Endothelial cell of umbilical vein (primary cell): ENCODE results near the gene MTA1. TPM values are rescaled to one million over a fixed set of nuclear protein-coding genes. Genes with fewer than 3 reads are reported as not detected.

Experiments used
- BruUV-seq: library from RNA; stranded (reverse); fragments of 400-500 nt; replicated peaks from 2 replicates; lab custom pipeline; 2021; lab: Mats Ljungman, UMichigan
- CTCF ChIA-PET: fragments of 300-600, 350-600 bp; sonication (Branson Sonifier 250); formaldehyde crosslinking; loops from one replicate; lab custom pipeline; 2021; ENCODE audit warnings: antibody characterized with exemption, inconsistent platforms; lab: Charles Lee
- POLR2A ChIA-PET: fragments of 300-600, 350-600 bp; sonication (Branson Sonifier 250); formaldehyde crosslinking; loops from one replicate; lab custom pipeline; 2021; ENCODE audit warnings: antibody characterized with exemption, inconsistent platforms; lab: Charles Lee
- DNase-seq: peaks from one replicate; pipeline ENCODE4 v3.0.0-alpha.2; 2011; ENCODE audit warnings: low read depth, low spot score
- FAIRE-seq: peaks from 2 replicates; lab custom pipeline; 2011; peaks lifted over from hg19 to GRCh38; lab: Jason Lieb, UNC
- H2AFZ ChIP-seq: 2 replicates; pipeline ENCODE4 v1.6.0; 2012; ENCODE audit warnings: low read depth, low read length, control low read depth, inconsistent platforms
- H3K27ac ChIP-seq: 2 replicates; pipeline ENCODE4 v1.5.1; 2011; ENCODE audit warnings: low read depth, mild to moderate bottlenecking, control low read depth, low read length, moderate library complexity; ENCODE audit not compliant: insufficient read depth
- H3K27me3 ChIP-seq, 2 experiments: 2 replicates each; pipeline versions ENCODE4 v1.6.0 to v1.6.1; 2011; ENCODE audit warnings: low read length in 2 of 2, mixed read lengths in 1 of 2; ENCODE audit not compliant: control insufficient read depth in 2 of 2, insufficient read depth in 2 of 2
- H3K36me3 ChIP-seq, 2 experiments: 2 replicates in 1 of 2; 3 replicates in 1 of 2; pipeline ENCODE4 v1.5.1; 2011; ENCODE audit warnings: low read length in 2 of 2, mild to moderate bottlenecking in 1 of 2, moderate library complexity in 1 of 2; ENCODE audit not compliant: control insufficient read depth in 2 of 2, insufficient read depth in 2 of 2; ENCODE audit errors: extremely low read depth in 1 of 2
- H3K4me1 ChIP-seq: 3 replicates; pipeline ENCODE4 v1.5.1; 2011; ENCODE audit warnings: mild to moderate bottlenecking, low read length; ENCODE audit not compliant: control insufficient read depth, insufficient read depth; ENCODE audit errors: extremely low read depth
- H3K4me2 ChIP-seq: 2 replicates; pipeline ENCODE4 v1.6.1; 2011; ENCODE audit warnings: low read length, control low read depth, mixed read lengths; ENCODE audit not compliant: insufficient read depth
- H3K4me3 ChIP-seq, 3 experiments: fragments of 200-600 bp in 1 of 3; sonication (generic), shearing (Covaris generic) in 1 of 3; replicated peaks in 1 of 3; 2 replicates each; pipeline ENCODE4 v1.5.1; 2011 to 2016; ENCODE audit warnings: control low read depth in 3 of 3, low read length in 3 of 3, mild to moderate bottlenecking in 2 of 3, inconsistent platforms in 1 of 3, low read depth in 1 of 3, moderate library complexity in 1 of 3; ENCODE audit not compliant: insufficient read depth in 1 of 3
- H3K79me2 ChIP-seq: 2 replicates; pipeline ENCODE4 v1.6.0; 2012; ENCODE audit warnings: low read length, inconsistent platforms; ENCODE audit not compliant: control insufficient read depth, insufficient read depth
- H3K9ac ChIP-seq: replicated peaks from 2 replicates; pipeline ENCODE3; 2011; ENCODE audit warnings: low read length, control low read depth; ENCODE audit not compliant: insufficient read depth; ENCODE audit errors: extremely low read depth
- H3K9me1 ChIP-seq: replicated peaks from 3 replicates; pipeline ENCODE4 v1.6.0; 2011; ENCODE audit warnings: mild to moderate bottlenecking, low read length; ENCODE audit not compliant: control insufficient read depth, insufficient read depth; ENCODE audit errors: extremely low read depth
- H3K9me3 ChIP-seq: replicated peaks from 2 replicates; pipeline ENCODE4 v1.5.1; 2012; ENCODE audit warnings: low read length, inconsistent platforms; ENCODE audit not compliant: control insufficient read depth, insufficient read depth
- H4K20me1 ChIP-seq: replicated peaks from 2 replicates; pipeline ENCODE3; 2011; ENCODE audit warnings: mild to moderate bottlenecking, low read length; ENCODE audit not compliant: control insufficient read depth, insufficient read depth; ENCODE audit errors: extremely low read depth
- CTCF ChIP-seq, 2 donors: IDR thresholded peaks; 1 replicate in 1 of 2; 2 replicates in 1 of 2; pipeline ENCODE4 v1.5.1; 2011; ENCODE audit warnings: low read length in 2 of 2, mild to moderate bottlenecking in 2 of 2, moderate library complexity in 2 of 2, control low read depth in 1 of 2, inconsistent platforms in 1 of 2, low read depth in 1 of 2; ENCODE audit not compliant: insufficient read depth in 1 of 2; ENCODE audit errors: extremely low read depth in 1 of 2
- EZH2 ChIP-seq: IDR thresholded peaks from 2 replicates; pipeline ENCODE4 v1.6.1; 2012; ENCODE audit warnings: borderline replicate concordance, low read depth, mild to moderate bottlenecking, moderate library complexity, low read length, inconsistent platforms; ENCODE audit not compliant: severe bottlenecking
- FOS ChIP-seq: IDR thresholded peaks from 2 replicates; pipeline ENCODE4 v1.6.1; 2011; ENCODE audit warnings: mild to moderate bottlenecking, low read length, moderate library complexity, borderline replicate concordance; ENCODE audit not compliant: insufficient read depth
- GATA2 ChIP-seq: IDR thresholded peaks from 2 replicates; pipeline ENCODE4 v1.7.0; 2011; ENCODE audit warnings: low read depth, mild to moderate bottlenecking, moderate library complexity, mixed read lengths, low read length; ENCODE audit not compliant: insufficient read length, insufficient read depth
- JUN ChIP-seq: IDR thresholded peaks from 2 replicates; pipeline ENCODE4 v1.6.1; 2011; ENCODE audit warnings: borderline replicate concordance, low read depth; ENCODE audit not compliant: insufficient read length, insufficient read depth
- MYC ChIP-seq: IDR thresholded peaks from one replicate; pipeline ENCODE4 v1.6.1; 2011; ENCODE audit warnings: mild to moderate bottlenecking, low read depth, low read length
- POLR2A ChIP-seq: IDR thresholded peaks from 2 replicates; pipeline ENCODE4 v1.6.1; 2012; ENCODE audit warnings: low read depth, mild to moderate bottlenecking, control low read depth, low read length
- POLR2AphosphoS5 ChIP-seq: IDR thresholded peaks from 2 replicates; pipeline ENCODE4 v1.6.1; 2012; ENCODE audit warnings: low read depth, mild to moderate bottlenecking, control low read depth, low read length, moderate library complexity; ENCODE audit not compliant: insufficient read depth
- dilution Hi-C: fragments of 300-500 bp; cut with MboI; formaldehyde crosslinking; loops from one replicate; pipeline ENCODE4 v1.15.0; 2019; ENCODE audit warnings: low sequenced_read_pairs; ENCODE audit not compliant: extremely low pct_ligation_motif_present
- intact Hi-C: fragments of 100-400 bp; cut with micrococcal nuclease; formaldehyde crosslinking; loops from one replicate; pipeline ENCODE4 v1.10.0; 2022
- polyA plus RNA-seq, 4 experiments: library from polyadenylated mRNA; depleted of rRNA in 3 of 4; stranded (reverse) in 3 of 4; unstranded in 1 of 4; fragments of >200 nt; gene quantifications; 2 replicates each; pipeline versions ENCODE4 v1.2.1 to v1.2.3, GENCODE V29; 2011 to 2012; ENCODE audit warnings: missing spikeins in 1 of 4
- total RNA-seq: library from RNA; stranded (reverse); gene quantifications from 2 replicates; pipeline ENCODE4 v1.2.3, GENCODE V29; 2021
- TF ChIP-seq, protein P1 (sequence below): IDR thresholded peaks from 2 replicates; pipeline ENCODE4 v1.6.1; 2011; ENCODE audit not compliant: insufficient read depth, insufficient read length

Gene MTA1
- total and polyA plus RNA-seq, 2 donors (not counting 3 experiments of a cell fraction or from before 2014, with no cell fraction given) = 85.2 to 167 TPM

GRCh38 chr14:105474483-105475268 lies 55.0 kb downstream of the MTA1 start, which contains the start of gene CRIP2:
Gene CRIP2 (plus strand): TSS chr14:105474821. CDS start chr14:105474863, 42 bp downstream.
- Histone ChIP-seq H3K4me3 (peak within 1 kb of the TSS; percentile 53 to 93 (median 72)), H3K9me1 (no peaks in the 10 kb centered on the region), H3K79me2 (peaks cover 10% of the 10 kb centered on the region), H4K20me1 (no peaks in the 10 kb centered on the region), H3K36me3 (peaks cover 3 to 7% of the 10 kb centered on the region in 2 experiments), H3K9ac (peak within 1 kb of the TSS; percentile 97), H3K27ac (peak within 1 kb of the TSS; percentile 90), H3K4me1 (peaks cover 19% of the 10 kb centered on the region), H3K9me3 (no peaks in the 10 kb centered on the region), H3K27me3 (no peaks in the 10 kb centered on the region), H2AFZ (peak within 1 kb of the TSS; percentile 49), H3K4me2 (peak within 1 kb of the TSS; percentile 58)
- intact Hi-C loops (loop anchor here (1.0 to 2.0 kb wide), 5 partner anchors 8 to 278 kb away; partner anchors contain the start of gene TEX22), dilution Hi-C loops (no loop called here)
- DNase-seq (peak; percentile 41), FAIRE-seq (no peak)
- ChIA-PET POLR2A (no interaction called here), CTCF (interaction anchor here (1.1 to 2.7 kb wide), 2 partner anchors 15 kb away, joined by 9 to 27 read pairs; no protein-coding TSS in a partner anchor)
- TF ChIP-seq MYC = no peak
- peak; percentile 54 for TF ChIP-seq POLR2A
- no TSS peak for BruUV-seq

DNA sequence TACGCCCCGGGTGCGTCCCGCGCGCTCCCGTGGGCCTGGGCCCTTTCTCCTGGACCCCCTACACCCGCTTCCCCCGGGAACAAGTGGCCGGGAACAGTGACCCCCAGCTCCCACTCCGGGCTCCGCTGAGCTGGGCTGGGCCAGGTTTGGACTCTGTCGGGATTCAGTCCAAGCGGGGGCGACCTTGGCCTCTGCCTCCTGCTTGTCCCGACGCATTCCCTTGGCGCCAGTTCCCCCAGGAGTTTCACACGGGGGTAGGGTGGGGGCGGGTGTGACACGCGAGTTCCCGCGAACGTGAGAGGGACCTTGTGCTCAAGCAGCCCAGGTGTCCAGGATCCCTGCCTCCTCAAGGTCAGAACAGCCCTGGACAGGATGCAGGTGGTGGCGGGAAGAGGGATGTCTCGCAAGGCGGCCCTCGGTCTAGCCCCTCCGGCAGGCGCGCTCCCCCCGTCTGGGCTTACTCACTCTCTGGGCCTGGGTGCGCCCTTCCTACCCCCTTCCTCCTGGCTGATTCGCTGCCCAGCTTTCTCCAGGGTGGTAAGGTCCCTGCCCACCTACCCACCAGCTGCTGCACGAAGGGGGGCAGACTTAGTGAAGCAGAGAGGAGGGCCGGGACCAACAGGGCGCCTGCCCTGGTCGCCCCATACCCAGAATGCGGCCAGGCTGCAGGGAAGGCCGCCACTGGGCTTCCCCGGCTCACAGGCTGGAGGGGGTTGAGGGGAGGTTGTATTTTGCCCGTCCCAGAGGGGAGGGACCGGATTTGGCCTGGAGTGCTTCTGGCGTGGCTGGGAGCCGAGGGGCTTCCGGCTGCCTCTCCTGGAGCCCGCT lies 55.9 kb downstream of the MTA1 start:
- dilution Hi-C loops = no loop called here
- no peak for FAIRE-seq
- no TSS peak for BruUV-seq

More for the DNA sequence above, 55.9 kb downstream of the MTA1 start:
- Histone ChIP-seq H3K36me3 (peaks cover 3 to 5% of the 10 kb centered on the region in 2 experiments), H3K4me2 (peak overlapping the region; percentile 58), H3K79me2 (peaks cover 10% of the 10 kb centered on the region), H3K27ac (peak overlapping the region; percentile 76), H3K9me1 (no peaks in the 10 kb centered on the region), H3K4me3 (peak overlapping the region; percentile 53 to 93 (median 72)), H3K9ac (peak overlapping the region; percentile 97), H3K4me1 (peaks cover 19% of the 10 kb centered on the region), H4K20me1 (no peaks in the 10 kb centered on the region), H3K9me3 (no peaks in the 10 kb centered on the region), H3K27me3 (no peaks in the 10 kb centered on the region), H2AFZ (no peak overlapping the region)
- DNase-seq = peak; percentile 77
- intact Hi-C loops = loop anchor here (2.0 kb wide), 2 partner anchors 77 to 279 kb away; partner anchors contain the start of gene TEX22
- ChIA-PET CTCF (interaction anchor here (2.7 kb wide), 1 partner anchor 14 kb away, joined by 27 read pairs; no protein-coding TSS in a partner anchor), POLR2A (interaction anchor here (0.6 to 2.0 kb wide), 2 partner anchors 14 to 45 kb away, joined by 3 to 9 read pairs; no protein-coding TSS in a partner anchor)
- TF ChIP-seq POLR2AphosphoS5 = peak; percentile 61
- peak; percentile 63 for TF ChIP-seq POLR2A
- no peak for TF ChIP-seq JUN
- TF ChIP-seq, protein P1, sequence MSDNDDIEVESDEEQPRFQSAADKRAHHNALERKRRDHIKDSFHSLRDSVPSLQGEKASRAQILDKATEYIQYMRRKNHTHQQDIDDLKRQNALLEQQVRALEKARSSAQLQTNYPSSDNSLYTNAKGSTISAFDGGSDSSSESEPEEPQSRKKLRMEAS = no peak
- TF ChIP-seq MYC = no peak
- peak; percentile 47 for TF ChIP-seq FOS
- TF ChIP-seq EZH2 = no peak
- no peak for TF ChIP-seq CTCF (IDR thresholded peaks at IDR 0.05; ENCODE audit: extremely low read depth in 1 of 2, insufficient read depth in 1 of 2, low read depth in 1 of 2, low read length in 2 of 2)
- no peak for TF ChIP-seq GATA2
